UCSD-AML1 (cell line): ENCODE measurements around the gene ORM2.
A peak's percentile ranks its signal among the peaks of the same experiment; 100 is the strongest.

Experiments
- DNase-seq: peaks from one replicate; lab custom pipeline; 2025; ENCODE audit not compliant: unreplicated experiment; lab: John Stamatoyannopoulos, UW

ORM2 gene

GRCh38 chr9:114348261-114348905, 18.7 kb downstream of the ORM2 start:
- DNase-seq = no peak

GRCh38 chr9:114348906-114349482, 19.3 kb downstream of the ORM2 start:
- DNase-seq = peak; percentile 76

- DNase-seq = no peak
These were observed 20.2 kb downstream of the ORM2 start for GRCh38 chr9:114349713-114350480.

- no peak for DNase-seq
These were observed 21.1 kb downstream of the ORM2 start for GRCh38 chr9:114350636-114351401.

- DNase-seq = no peak
These were observed 22.3 kb downstream of the ORM2 start for GRCh38 chr9:114351932-114352331.

- DNase-seq = no peak
These were observed 26.2 kb downstream of the ORM2 start for GRCh38 chr9:114355821-114356220.

- no peak for DNase-seq
These were observed 27.1 kb downstream of the ORM2 start for GRCh38 chr9:114356792-114357191.

GRCh38 chr9:114357360-114357759, 27.7 kb downstream of the ORM2 start:
- DNase-seq = no peak

GRCh38 chr9:114357911-114358328, 28.3 kb downstream of the ORM2 start:
- DNase-seq = no peak

- no peak for DNase-seq
These were observed 30.1 kb downstream of the ORM2 start for GRCh38 chr9:114359801-114360200.

GRCh38 chr9:114361542-114361941, 31.9 kb downstream of the ORM2 start:
- no peak for DNase-seq

GRCh38 chr9:114362394-114362793, 32.7 kb downstream of the ORM2 start:
- no peak for DNase-seq

GRCh38 chr9:114363424-114363823, 33.8 kb downstream of the ORM2 start:
- no peak for DNase-seq

- no peak for DNase-seq
These were observed 34.7 kb downstream of the ORM2 start for GRCh38 chr9:114364134-114365041.

GRCh38 chr9:114365194-114365593, 35.5 kb downstream of the ORM2 start:
- no peak for DNase-seq

- no peak for DNase-seq
These were observed 36.9 kb downstream of the ORM2 start for GRCh38 chr9:114366334-114367128.

GRCh38 chr9:114367366-114367765, 37.7 kb downstream of the ORM2 start:
- no peak for DNase-seq

- no peak for DNase-seq
These were observed 38.3 kb downstream of the ORM2 start for GRCh38 chr9:114367772-114368569.
